NCI-H2081 (cell line): ENCODE data around the gene ZMIZ1.
A peak's percentile ranks its signal among the peaks of the same experiment; 100 is the strongest.
"Not testable (repeated sequence)": the region's sequence is repeated elsewhere in the genome, so short reads cannot be mapped to it uniquely, and the experiment has no call there.

ENCODE experiments used
- DNase-seq, 2 experiments: peaks; one replicate each; lab custom pipeline; 2025; lab: John Stamatoyannopoulos, UW

ZMIZ1 gene

DNA sequence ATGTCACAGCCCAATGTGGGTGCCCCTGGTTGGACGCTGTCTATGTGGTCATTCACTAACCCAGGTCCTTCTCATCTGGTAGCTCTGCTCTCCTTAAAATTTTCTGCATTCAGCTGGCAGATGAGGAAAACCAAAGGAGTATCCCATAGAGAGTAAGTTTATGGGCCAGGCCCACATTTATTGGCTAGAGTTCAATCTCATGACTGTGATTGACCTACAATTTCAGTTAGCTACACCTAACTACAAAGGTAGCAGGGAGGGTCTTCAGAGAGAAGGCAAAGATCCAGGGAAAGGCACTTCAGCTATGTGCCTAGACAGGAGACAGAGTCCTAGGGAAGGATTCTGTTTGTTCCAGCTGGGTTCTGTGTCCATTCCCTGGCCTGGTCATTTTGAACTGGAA, 254.8 kb downstream of the ZMIZ1 start:
- DNase-seq = no peak

DNA sequence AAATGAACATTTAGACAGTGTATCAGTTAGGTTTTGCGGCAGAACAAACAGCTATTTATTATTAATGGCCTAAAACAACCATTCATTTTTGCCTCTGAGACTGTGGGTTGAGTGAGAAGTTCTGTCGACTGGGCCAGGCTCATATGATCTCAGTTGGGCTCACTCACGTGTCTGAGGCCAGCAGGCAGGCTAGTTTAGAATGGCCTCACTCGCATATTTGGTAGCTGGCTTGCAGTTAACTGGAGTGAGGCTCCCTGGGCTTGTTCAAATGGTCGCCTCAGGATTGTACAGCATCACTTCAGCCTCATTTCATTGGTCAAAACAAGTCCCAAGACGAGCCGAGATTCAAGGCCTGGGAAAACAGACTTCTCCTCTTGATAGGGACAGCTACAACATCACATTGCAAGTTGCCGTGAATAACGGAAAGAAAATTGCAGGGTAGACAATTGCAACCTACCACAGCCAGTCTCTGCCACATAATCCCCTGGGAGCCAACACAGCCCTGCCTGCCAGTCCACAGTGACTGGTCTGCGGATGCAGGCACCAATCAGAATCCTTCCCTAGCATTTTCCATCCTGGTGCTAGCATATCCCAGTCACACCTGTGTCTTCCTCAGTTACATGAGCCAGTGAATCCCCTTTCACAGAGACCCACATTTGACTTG, 255.4 kb downstream of the ZMIZ1 start:
- DNase-seq = no peak

GRCh38 chr10:79326361-79327089, 257.8 kb downstream of the ZMIZ1 start:
- no peak for DNase-seq

GRCh38 chr10:79327090-79327457, 258.3 kb downstream of the ZMIZ1 start:
- no peak for DNase-seq

- DNase-seq = no peak
Observed at GRCh38 chr10:79328147-79328701, 259.5 kb downstream of the ZMIZ1 start.

GRCh38 chr10:79328737-79329504, 260.2 kb downstream of the ZMIZ1 start:
- no peak for DNase-seq

DNA sequence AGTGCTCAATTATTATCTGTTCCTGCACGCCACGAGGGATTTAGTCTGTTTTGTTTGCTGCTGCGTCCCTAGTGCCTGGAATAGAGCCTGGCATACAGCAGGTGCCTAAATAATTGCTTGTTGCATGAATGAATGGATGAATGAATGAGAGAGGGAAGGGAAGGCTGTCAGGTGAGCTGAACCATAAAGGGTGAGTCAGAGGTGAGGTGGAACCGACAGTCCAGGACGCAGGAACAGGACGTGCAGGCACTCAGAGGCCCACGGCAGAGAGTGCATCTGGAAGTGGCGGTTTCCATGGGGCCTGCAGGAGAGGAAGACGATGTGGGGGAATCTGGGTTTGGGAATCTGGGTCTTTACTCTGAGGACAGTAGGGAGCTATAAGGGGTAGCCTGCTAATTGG, 260.8 kb downstream of the ZMIZ1 start:
- no peak for DNase-seq

- no peak for DNase-seq
Observed at GRCh38 chr10:79331226-79331625, 262.5 kb downstream of the ZMIZ1 start.

DNA sequence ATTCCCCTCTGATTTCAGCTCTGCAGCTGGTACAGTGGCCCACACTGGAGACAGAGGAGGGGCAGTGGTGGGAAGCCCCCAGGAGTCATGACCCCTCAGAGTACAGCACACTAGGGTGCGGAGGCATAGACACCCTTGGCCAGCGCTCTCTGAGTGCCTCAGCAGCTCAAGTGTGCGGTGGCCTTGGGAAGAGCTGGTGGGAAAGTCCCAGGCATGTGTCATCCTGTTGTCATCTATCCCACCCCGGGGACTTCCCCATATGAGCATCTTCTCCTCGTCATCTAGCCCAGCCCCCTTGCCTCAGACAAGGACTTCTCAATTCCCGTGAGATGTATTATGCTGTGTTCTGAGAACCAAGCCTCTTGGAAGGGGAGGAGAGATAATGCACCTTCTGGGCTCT, 262.9 kb downstream of the ZMIZ1 start:
- no peak for DNase-seq

- not testable (repeated sequence) for DNase-seq
Observed at GRCh38 chr10:79332610-79333315, 264.0 kb downstream of the ZMIZ1 start.

DNA sequence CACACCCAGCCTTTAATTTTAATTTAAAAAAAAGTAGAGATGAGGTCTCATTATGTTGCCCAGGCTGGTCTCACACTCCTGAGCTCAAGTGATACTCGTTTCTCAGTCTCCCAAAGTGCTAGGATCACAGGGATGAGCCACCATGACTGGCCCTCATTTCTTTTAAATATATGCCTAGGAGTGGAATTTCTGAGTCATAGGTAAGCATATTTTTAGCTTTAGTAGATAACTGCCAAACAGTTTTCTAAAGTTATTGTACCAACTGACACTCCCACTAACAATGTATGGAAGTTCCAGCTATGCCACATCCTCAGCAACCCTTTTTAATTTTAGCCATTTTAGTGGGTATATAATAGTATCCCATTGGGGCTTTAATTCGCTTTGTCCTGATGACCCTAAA, 264.7 kb downstream of the ZMIZ1 start:
- DNase-seq = no peak

GRCh38 chr10:79334573-79334972, 265.8 kb downstream of the ZMIZ1 start:
- DNase-seq = no peak

- peak in 1 of 2 experiments; percentile 34 for DNase-seq
Observed at GRCh38 chr10:79335094-79335469, 266.3 kb downstream of the ZMIZ1 start.

DNA sequence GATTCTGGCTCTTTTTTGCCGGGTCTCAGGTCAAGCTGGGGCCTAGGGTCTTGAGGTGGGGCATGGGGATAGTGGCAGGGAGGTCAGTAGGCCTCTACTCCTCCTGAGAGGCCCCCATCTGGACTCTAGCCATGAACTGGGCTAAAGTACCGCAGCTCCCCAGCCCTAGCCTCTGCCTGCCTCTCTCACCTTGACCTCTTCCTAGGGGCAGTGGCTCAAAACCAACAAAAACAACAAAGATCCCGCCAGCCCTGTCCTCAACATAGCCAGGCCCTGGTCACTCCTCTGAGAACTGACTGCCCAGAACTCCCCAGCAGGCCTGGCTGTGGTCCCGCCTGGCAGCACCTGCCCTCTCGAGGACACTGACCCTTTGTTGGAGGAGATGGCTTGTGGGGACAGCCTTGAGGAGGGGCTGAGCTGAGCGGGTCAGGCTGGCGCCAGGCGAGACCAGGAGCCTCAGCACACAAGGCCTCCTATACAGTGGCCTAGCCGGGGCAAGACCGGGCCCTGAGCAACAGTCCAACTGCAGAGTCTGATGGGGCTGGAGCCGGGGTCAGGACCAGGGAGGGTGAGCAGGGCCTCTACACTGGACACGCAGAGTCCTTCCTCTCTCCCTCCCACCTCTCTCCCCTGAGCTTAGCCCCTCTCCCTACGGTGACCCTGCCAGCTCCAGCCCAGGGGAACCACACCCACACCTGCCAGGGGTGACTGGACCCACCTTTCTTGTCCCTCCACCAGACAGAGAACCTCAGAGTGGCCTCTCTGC, 266.9 kb downstream of the ZMIZ1 start:
- no peak for DNase-seq

DNA sequence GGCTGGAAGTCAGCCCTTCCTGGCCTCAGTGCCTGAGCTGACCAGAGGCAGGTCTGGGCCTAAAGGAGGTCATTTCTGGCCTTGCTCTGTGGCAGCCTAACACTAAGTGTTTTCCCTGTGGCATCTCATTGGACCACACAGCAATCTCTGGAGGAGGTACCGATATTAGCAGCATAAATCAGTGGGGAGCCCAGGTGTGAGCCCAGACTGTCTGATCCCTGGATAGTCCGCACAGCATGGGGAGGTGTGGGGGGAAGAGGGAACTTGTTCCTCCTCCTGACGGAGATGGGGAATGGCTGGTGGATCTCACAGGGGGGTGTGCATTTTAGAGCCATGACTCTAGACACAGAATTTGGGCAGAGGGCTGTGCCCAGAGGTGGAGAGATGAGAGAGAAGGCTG, 267.5 kb downstream of the ZMIZ1 start:
- DNase-seq = peak in 1 of 2 experiments; percentile 73

- peak; percentile 55 to 86 for DNase-seq
Observed at GRCh38 chr10:79336739-79337138, 268.0 kb downstream of the ZMIZ1 start.

DNA sequence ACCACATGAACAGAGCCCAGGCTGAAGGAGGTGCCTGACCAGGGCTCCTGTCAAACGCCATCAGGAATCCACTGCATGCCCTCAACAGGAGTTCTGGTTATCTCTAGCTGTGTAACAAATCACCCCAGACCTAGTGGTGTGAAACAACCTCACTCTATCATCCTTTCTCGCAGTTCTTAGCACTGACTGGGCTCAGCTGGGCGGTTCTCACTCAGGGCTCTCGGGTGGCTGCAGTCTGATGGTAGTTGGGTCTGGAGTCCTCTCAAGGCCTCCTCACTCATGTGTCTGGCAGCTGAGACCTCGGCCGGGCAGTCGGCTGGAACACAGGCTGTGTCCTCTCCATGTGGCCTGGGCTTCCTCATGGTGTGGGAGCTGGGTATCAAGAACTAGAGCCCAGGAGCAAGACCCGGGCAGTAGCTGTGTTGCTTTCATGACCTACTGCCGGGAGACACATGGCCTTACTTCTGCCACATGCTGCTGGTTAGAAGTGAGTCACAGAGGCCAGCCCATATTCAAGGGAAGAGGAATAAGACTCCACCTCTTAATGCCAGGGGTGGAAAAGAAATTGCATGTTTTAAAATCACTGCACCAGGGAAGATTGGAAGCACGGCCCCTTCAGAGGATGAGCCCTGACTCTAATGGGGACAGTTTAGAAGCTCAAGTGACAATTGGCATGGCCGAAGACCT, 269.2 kb downstream of the ZMIZ1 start:
- DNase-seq = not testable (repeated sequence)

DNA sequence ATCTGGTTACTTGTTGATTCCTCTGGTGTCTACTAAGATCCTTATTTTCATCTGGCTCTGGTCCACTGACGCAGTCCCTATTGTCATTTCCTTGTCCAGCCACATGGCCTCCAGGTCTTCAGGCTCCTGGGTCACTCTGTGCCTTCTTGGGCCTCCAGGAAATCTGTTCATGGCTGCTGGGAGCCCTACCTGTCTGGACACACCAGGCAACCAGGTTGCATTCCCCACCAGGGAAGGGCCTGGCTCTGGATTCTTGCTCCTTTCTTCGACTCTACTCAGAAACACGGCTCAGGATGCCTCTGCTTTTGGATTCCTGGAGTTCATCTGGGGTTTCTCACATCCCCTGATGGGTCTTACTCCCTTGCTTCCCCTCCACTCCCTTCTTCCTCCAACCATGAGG, 270.5 kb downstream of the ZMIZ1 start:
- no peak for DNase-seq

DNA sequence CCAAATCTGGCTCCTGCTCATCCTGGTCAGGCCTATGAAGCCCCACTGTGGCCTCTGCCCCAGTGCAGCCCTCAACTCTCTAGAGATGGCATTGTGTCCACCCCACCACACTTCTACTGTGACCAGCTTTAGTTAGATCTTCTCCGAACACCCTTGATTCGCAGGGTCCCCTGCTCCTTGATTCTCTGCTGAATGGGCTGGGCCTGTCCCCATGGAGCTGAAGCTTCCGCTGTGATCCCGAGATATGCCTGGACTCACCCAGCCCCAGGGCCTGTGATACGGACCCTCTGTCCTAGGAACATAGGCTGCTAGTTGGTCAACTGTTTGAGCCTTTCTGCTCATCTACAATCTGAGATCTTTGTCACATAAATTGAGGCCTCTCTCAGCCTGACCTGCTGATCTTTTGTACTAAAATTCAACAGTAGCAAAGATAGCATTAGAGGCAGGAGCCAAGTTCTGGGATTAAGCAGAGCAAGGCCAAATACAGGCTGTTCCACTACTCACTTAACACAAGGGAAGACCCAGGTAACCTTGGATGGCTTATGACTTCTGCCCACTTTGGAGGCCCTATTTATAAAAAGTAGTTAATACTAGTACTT, 272.0 kb downstream of the ZMIZ1 start:
- DNase-seq = no peak

GRCh38 chr10:79342295-79342761, 273.6 kb downstream of the ZMIZ1 start:
- no peak for DNase-seq
